HEK293 (cell line): ENCODE results near the gene SLC6A15.

Source experiments
- AEBP2 ChIP-seq: fragments of 450-650 bp; formaldehyde crosslinking; IDR thresholded peaks from 2 replicates; pipeline ENCODE4 v1.5.1; 2016; ENCODE audit warnings: missing biosample characterization, missing genetic modification characterization, borderline replicate concordance
- GLI4 ChIP-seq: fragments of 450-650 bp; formaldehyde crosslinking; IDR thresholded peaks from 2 replicates; pipeline ENCODE4 v1.5.1; 2016; ENCODE audit warnings: missing biosample characterization, missing genetic modification characterization
- MYNN ChIP-seq: fragments of 450-650 bp; formaldehyde crosslinking; IDR thresholded peaks from 2 replicates; pipeline ENCODE4 v1.5.1; 2016; ENCODE audit warnings: missing biosample characterization, missing genetic modification characterization, borderline replicate concordance
- PRDM2 ChIP-seq: fragments of 450-650 bp; formaldehyde crosslinking; IDR thresholded peaks from 2 replicates; pipeline ENCODE4 v1.5.1; 2016; ENCODE audit warnings: missing biosample characterization, missing genetic modification characterization, borderline replicate concordance
- ZBTB44 ChIP-seq: fragments of 450-650 bp; IDR thresholded peaks from 2 replicates; pipeline ENCODE4 v1.5.1; 2018; ENCODE audit warnings: missing biosample characterization, mild to moderate bottlenecking, missing genetic modification characterization
- ZBTB48 ChIP-seq: fragments of 450-650 bp; formaldehyde crosslinking; IDR thresholded peaks from 2 replicates; pipeline ENCODE4 v1.5.1; 2016; ENCODE audit warnings: missing biosample characterization, missing genetic modification characterization
- ZBTB6 ChIP-seq: fragments of 450-650 bp; formaldehyde crosslinking; IDR thresholded peaks from 2 replicates; pipeline ENCODE4 v1.5.1; 2017; ENCODE audit warnings: missing biosample characterization, missing genetic modification characterization
- ZBTB8A ChIP-seq: fragments of 450-650 bp; formaldehyde crosslinking; IDR thresholded peaks from 2 replicates; pipeline ENCODE4 v1.5.1; 2016; ENCODE audit warnings: missing biosample characterization, missing genetic modification characterization
- ZFP37 ChIP-seq: fragments of 450-650 bp; formaldehyde crosslinking; IDR thresholded peaks from 2 replicates; pipeline ENCODE4 v1.5.1; 2016; ENCODE audit warnings: missing biosample characterization, missing genetic modification characterization
- ZNF140 ChIP-seq: fragments of 450-650 bp; formaldehyde crosslinking; IDR thresholded peaks from 2 replicates; pipeline ENCODE4 v1.5.1; 2016; ENCODE audit warnings: missing biosample characterization, missing genetic modification characterization
- ZNF148 ChIP-seq: fragments of 450-650 bp; formaldehyde crosslinking; IDR thresholded peaks from 2 replicates; pipeline ENCODE4 v1.5.0; 2017; ENCODE audit warnings: missing biosample characterization, missing genetic modification characterization, borderline replicate concordance
- ZNF239 ChIP-seq: fragments of 450-650 bp; formaldehyde crosslinking; IDR thresholded peaks from 2 replicates; pipeline ENCODE4 v1.5.1; 2016; ENCODE audit warnings: missing biosample characterization, missing genetic modification characterization
- ZNF302 ChIP-seq: fragments of 450-650 bp; formaldehyde crosslinking; IDR thresholded peaks from 2 replicates; pipeline ENCODE4 v1.5.1; 2016; ENCODE audit warnings: missing biosample characterization, missing genetic modification characterization, low read depth
- ZNF324 ChIP-seq: fragments of 450-650 bp; formaldehyde crosslinking; IDR thresholded peaks from 2 replicates; pipeline ENCODE4 v1.5.1; 2016; ENCODE audit warnings: missing biosample characterization, missing genetic modification characterization
- ZNF341 ChIP-seq: fragments of 450-650 bp; formaldehyde crosslinking; IDR thresholded peaks from 2 replicates; pipeline ENCODE4; 2016; ENCODE audit warnings: low read depth, missing biosample characterization, missing genetic modification characterization
- ZNF350 ChIP-seq: fragments of 450-650 bp; formaldehyde crosslinking; IDR thresholded peaks from 2 replicates; pipeline ENCODE4 v1.5.0; 2017; ENCODE audit warnings: missing biosample characterization, mild to moderate bottlenecking, missing genetic modification characterization
- ZNF354C ChIP-seq: fragments of 450-650 bp; formaldehyde crosslinking; IDR thresholded peaks from 2 replicates; pipeline ENCODE4 v1.5.1; 2016; ENCODE audit warnings: missing biosample characterization, missing genetic modification characterization, low read depth, borderline replicate concordance
- ZNF37A ChIP-seq: fragments of 450-650 bp; IDR thresholded peaks from 2 replicates; pipeline ENCODE4 v1.5.1; 2018; ENCODE audit warnings: missing biosample characterization, missing genetic modification characterization
- ZNF404 ChIP-seq: fragments of 450-650 bp; formaldehyde crosslinking; IDR thresholded peaks from 2 replicates; pipeline ENCODE4 v1.5.1; 2017; ENCODE audit warnings: missing biosample characterization, missing genetic modification characterization
- ZNF416 ChIP-seq: fragments of 450-650 bp; formaldehyde crosslinking; IDR thresholded peaks from 2 replicates; pipeline ENCODE4 v1.5.1; 2016; ENCODE audit warnings: missing biosample characterization, missing genetic modification characterization
- ZNF426 ChIP-seq: fragments of 450-650 bp; formaldehyde crosslinking; IDR thresholded peaks from 2 replicates; pipeline ENCODE4 v1.5.1; 2017; ENCODE audit warnings: missing biosample characterization, missing genetic modification characterization, mild to moderate bottlenecking, inconsistent platforms, moderate library complexity
- ZNF514 ChIP-seq: fragments of 450-650 bp; formaldehyde crosslinking; IDR thresholded peaks from 2 replicates; pipeline ENCODE4 v1.5.1; 2016; ENCODE audit warnings: missing biosample characterization, missing genetic modification characterization
- ZNF580 ChIP-seq: fragments of 450-650 bp; formaldehyde crosslinking; IDR thresholded peaks from 2 replicates; pipeline ENCODE4 v1.5.1; 2016; ENCODE audit warnings: missing biosample characterization, missing genetic modification characterization
- ZNF623 ChIP-seq: fragments of 450-650 bp; formaldehyde crosslinking; IDR thresholded peaks from 2 replicates; pipeline ENCODE4 v1.5.1; 2016; ENCODE audit warnings: missing biosample characterization, missing genetic modification characterization
- ZNF670 ChIP-seq: fragments of 450-650 bp; formaldehyde crosslinking; IDR thresholded peaks from 2 replicates; pipeline ENCODE4 v1.5.1; 2016; ENCODE audit warnings: missing biosample characterization, missing genetic modification characterization, low read depth
- ZNF843 ChIP-seq: fragments of 450-650 bp; formaldehyde crosslinking; IDR thresholded peaks from 2 replicates; pipeline ENCODE4 v1.5.1; 2016; ENCODE audit warnings: missing biosample characterization, missing genetic modification characterization

SLC6A15 gene

GRCh38 chr12:84912198-84913128 is at the start of gene SLC6A15 (continued):
- TF ChIP-seq PRDM2 (tag by site-specific recombination) (no peak), ZBTB48 (tag by site-specific recombination) (no peak), ZNF354C (tag by site-specific recombination) (no peak), ZNF426 (tag by site-specific recombination) (no peak), ZNF302 (tag by site-specific recombination) (no peak), ZBTB6 (tag by site-specific recombination) (no peak), MYNN (tag by site-specific recombination) (no peak), ZNF324 (tag by site-specific recombination) (0 out of 2 replicates have a peak, but pooled peaks have one; percentile 43), AEBP2 (tag by site-specific recombination) (no peak), ZNF148 (no peak), ZNF580 (peak; percentile 78), ZBTB44 (tag by site-specific recombination) (peak; percentile 34; the same call in 1 of the 2 replicates), GLI4 (tag by site-specific recombination) (no peak), ZNF843 (tag by site-specific recombination) (peak; percentile 50; the same call in 1 of the 2 replicates), ZNF239 (tag by site-specific recombination) (no peak), ZNF670 (tag by site-specific recombination) (no peak), ZNF37A (tag by site-specific recombination) (no peak), ZNF404 (no peak), ZNF623 (tag by site-specific recombination) (no peak), ZNF140 (tag by site-specific recombination) (no peak), ZNF416 (tag by site-specific recombination) (no peak), ZNF514 (tag by site-specific recombination) (no peak), ZNF350 (tag by site-specific recombination) (no peak), ZNF341 (tag by site-specific recombination) (peak; percentile 80), ZFP37 (tag by site-specific recombination) (no peak), ZBTB8A (peak; percentile 89)
